Measurements from ENCODE around the gene KIF25. TPM values are rescaled to one million over a fixed set of nuclear protein-coding genes. Genes with fewer than 3 reads are reported as not detected.

KIF25 gene
- total RNA-seq, 1 experiment from 2014 or later, result 0.59 TPM

DNA sequence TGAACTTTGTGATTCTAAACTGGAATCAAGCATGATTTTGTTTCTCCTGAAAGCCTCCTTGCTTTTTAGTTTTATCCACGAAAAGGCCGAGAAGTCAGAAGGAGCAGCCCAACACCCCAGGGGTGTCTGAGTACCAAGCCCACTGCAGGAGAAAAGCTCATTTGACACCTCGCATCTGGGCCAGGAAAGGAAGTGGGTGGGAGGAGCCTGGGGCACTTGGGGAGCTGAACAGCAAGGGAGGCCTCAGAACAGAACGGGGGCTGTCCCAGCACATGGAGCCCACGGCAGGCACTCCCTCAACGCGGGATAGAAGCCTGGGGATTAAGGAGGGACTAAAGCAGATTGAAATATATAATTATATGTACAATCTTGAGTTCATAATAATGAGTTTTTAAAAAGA lies 6.6 kb downstream of the KIF25 start:
- Histone ChIP-seq H4K91ac (ENCODE audit: insufficient read length, low read depth, low read length) (no peak overlapping the region), H4K8ac (replicated peaks; ENCODE audit: insufficient read length, low read depth, low read length) (no peak overlapping the region), H3K79me1 (ENCODE audit: insufficient read depth, low read depth, low read length, poor library complexity, severe bottlenecking) (no peaks in the 10 kb centered on the region), H3K9ac (ENCODE audit: extremely low read depth, insufficient read length, low read length) (no peak overlapping the region), H2BK5ac (ENCODE audit: insufficient read length, low read length) (no peak overlapping the region), H2BK20ac (ENCODE audit: low read depth, low read length, poor library complexity, severe bottlenecking) (no peak overlapping the region), H3K4me1 (ENCODE audit: insufficient read depth, low read length) (no peaks in the 10 kb centered on the region; the same call in 1 of the 2 replicates), H3K14ac (ENCODE audit: insufficient read depth, low read length) (no peak overlapping the region), H3T11ph (ENCODE audit: low read length) (no peak overlapping the region), H3K27ac (ENCODE audit: insufficient read length, low read depth, low read length) (no peak overlapping the region), H3K79me2 (ENCODE audit: insufficient read depth, low read length) (no peaks in the 10 kb centered on the region), H2BK12ac (ENCODE audit: insufficient read length, low read depth, low read length) (no peak overlapping the region), H3K23ac (ENCODE audit: insufficient read length, low read depth, low read length) (no peak overlapping the region), H4K5ac (ENCODE audit: insufficient read length, low read depth, low read length) (no peak overlapping the region), H3K23me2 (ENCODE audit: insufficient read length, low read depth, low read length, poor library complexity, severe bottlenecking) (no peaks in the 10 kb centered on the region), H3K4ac (ENCODE audit: low read depth, low read length) (no peak overlapping the region), H3K27me3 (ENCODE audit: insufficient read depth, low read length) (no peaks in the 10 kb centered on the region), H3K56ac (ENCODE audit: insufficient read length, low read depth, low read length) (no peak overlapping the region), H2BK15ac (ENCODE audit: low read depth, low read length) (no peak overlapping the region), H2BK120ac (ENCODE audit: low read depth, low read length, poor library complexity, severe bottlenecking) (no peak overlapping the region), H3K4me2 (ENCODE audit: insufficient read depth, insufficient read length, low read length) (no peak overlapping the region), H4K20me1 (ENCODE audit: control insufficient read depth, insufficient read depth, insufficient read length) (no peaks in the 10 kb centered on the region), H3K18ac (ENCODE audit: insufficient read length, low read depth, low read length) (no peak overlapping the region), H3K9me3 (ENCODE audit: control insufficient read depth, low read depth, low read length) (no peaks in the 10 kb centered on the region), H2AFZ (ENCODE audit: low read length) (no peak overlapping the region), H2AK5ac (ENCODE audit: insufficient read length, low read length) (no peak overlapping the region)
- peaks cover 9 to 10% of the 10 kb centered on the region in 2 experiments for H3K9me3 Mint-ChIP-seq
- TF ChIP-seq CTCF (conservative IDR thresholded peaks at IDR 0.05), result no peak
- H3K27ac Mint-ChIP-seq, result no peak overlapping the region
- H3K4me3 Mint-ChIP-seq, result no peak overlapping the region
- no peaks in the 10 kb centered on the region for H3K27me3 Mint-ChIP-seq (ENCODE audit: low read depth)
- H3K36me3 Mint-ChIP-seq (ENCODE audit: insufficient read depth in 1 of 3, low read depth in 3 of 3), result peaks cover 1 to 10% (median 7%) of the 10 kb centered on the region in 3 experiments; a peak in 4 of 7 replicates
- WGBS (ENCODE audit: extremely low coverage, insufficient read length, low lambda C conversion rate), result no CpG with 5 or more reads among the region's 7 CpGs
- no peak for DNase-seq
- peaks cover 0 to 5% of the 10 kb centered on the region in 2 experiments; a peak in 2 of 4 replicates for H3K4me1 Mint-ChIP-seq

Data from H9 (cell line).